GM19438 (cell line): Measurements from ENCODE around the gene MOV10L1.

ENCODE experiments used
- ATAC-seq: cut with Tn5 transposase; IDR thresholded peaks from one replicate; pipeline ENCODE4 v1.9.1; 2021; ENCODE audit warnings: low read depth; ENCODE audit not compliant: unreplicated experiment

Gene MOV10L1

GRCh38 chr22:50184902-50185374 lies 95.1 kb downstream of the MOV10L1 start:
- no peak for ATAC-seq

- no peak for ATAC-seq
Observed at GRCh38 chr22:50185375-50186087, 95.7 kb downstream of the MOV10L1 start, which contains the start of gene TRABD. TSS of gene TRABD (plus strand) at chr22:50185913. CDS start at chr22:50193061, 7,148 bp downstream.

- no peak for ATAC-seq
Observed at GRCh38 chr22:50186181-50186714, 96.4 kb downstream of the MOV10L1 start.

- no peak for ATAC-seq
Observed at GRCh38 chr22:50186761-50187523, 97.1 kb downstream of the MOV10L1 start.

- ATAC-seq = no peak
Observed at GRCh38 chr22:50188356-50188755, 98.5 kb downstream of the MOV10L1 start.

- no peak for ATAC-seq
Observed at GRCh38 chr22:50189184-50189848, 99.5 kb downstream of the MOV10L1 start.

- no peak for ATAC-seq
Observed at GRCh38 chr22:50189849-50190181, 100.0 kb downstream of the MOV10L1 start.

GRCh38 chr22:50190182-50190940 lies 100.6 kb downstream of the MOV10L1 start:
- peak; percentile 36 for ATAC-seq

GRCh38 chr22:50190941-50191741 lies 101.3 kb downstream of the MOV10L1 start:
- ATAC-seq = peak; percentile 23

- no peak for ATAC-seq
Observed at GRCh38 chr22:50192436-50193204, 102.8 kb downstream of the MOV10L1 start.

- no peak for ATAC-seq
Observed at GRCh38 chr22:50193621-50194020, 103.8 kb downstream of the MOV10L1 start.

- no peak for ATAC-seq
Observed at GRCh38 chr22:50194037-50194805, 104.4 kb downstream of the MOV10L1 start.

- ATAC-seq = no peak
Observed at GRCh38 chr22:50196256-50196655, 106.5 kb downstream of the MOV10L1 start.

GRCh38 chr22:50197000-50197800 lies 107.4 kb downstream of the MOV10L1 start:
- no peak for ATAC-seq

- ATAC-seq = no peak
Observed at GRCh38 chr22:50197856-50198623, 108.2 kb downstream of the MOV10L1 start.

- ATAC-seq = no peak
Observed at GRCh38 chr22:50198624-50199017, 108.8 kb downstream of the MOV10L1 start.
